PC-9 (cell line): Measurements from ENCODE around the gene ENTHD1.

ENCODE experiments used
- EZH2 ChIP-seq: fragments of 200-600 bp; sonication (generic); IDR thresholded peaks from 2 replicates; pipeline ENCODE4 v1.8.0; 2017; ENCODE audit warnings: antibody characterized with exemption, low read depth
- TF ChIP-seq, protein P1 (sequence below): fragments of 200-600 bp; sonication (generic); conservative IDR thresholded peaks from 2 replicates; pipeline ENCODE4 v1.6.1; 2017; ENCODE audit warnings: mixed run types, antibody characterized with exemption, mild to moderate bottlenecking, moderate library complexity

DNA sequence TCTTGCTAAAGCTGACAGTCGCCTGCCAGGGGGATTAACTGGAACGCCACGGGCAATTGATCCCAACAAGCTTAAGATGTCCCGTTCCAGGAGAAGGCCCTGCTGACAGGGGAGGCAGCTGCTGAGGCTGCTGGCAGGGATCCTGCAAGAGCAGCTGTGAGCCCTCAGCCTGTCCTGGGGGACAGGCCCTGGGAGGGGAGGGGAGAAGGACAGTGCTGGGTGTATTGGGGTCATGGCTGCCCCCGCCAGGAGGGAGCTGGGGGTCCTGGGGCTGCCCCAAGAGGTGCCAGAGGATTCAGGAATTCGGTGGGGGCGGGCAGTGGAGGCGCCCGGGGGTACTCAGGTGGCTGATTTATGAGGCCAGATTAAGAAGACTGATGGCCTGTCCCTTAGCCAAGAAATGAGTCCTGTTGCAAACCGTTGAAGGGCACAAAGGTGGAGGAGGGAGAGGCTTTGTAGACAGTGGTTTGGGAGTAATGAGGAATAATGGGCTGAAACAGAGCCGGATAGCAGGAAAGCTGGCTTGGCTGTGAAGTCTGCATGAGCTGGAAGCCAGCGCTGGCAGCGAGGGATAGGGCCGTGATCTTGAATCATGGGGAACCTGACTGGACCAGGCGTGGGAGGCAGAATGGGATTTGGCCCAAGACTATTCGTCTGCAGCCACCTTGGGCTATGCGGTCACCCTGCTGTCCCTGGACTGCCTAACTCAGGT lies 189.5 kb downstream of the ENTHD1 start:
- no peak for TF ChIP-seq EZH2
- TF ChIP-seq, protein P1, sequence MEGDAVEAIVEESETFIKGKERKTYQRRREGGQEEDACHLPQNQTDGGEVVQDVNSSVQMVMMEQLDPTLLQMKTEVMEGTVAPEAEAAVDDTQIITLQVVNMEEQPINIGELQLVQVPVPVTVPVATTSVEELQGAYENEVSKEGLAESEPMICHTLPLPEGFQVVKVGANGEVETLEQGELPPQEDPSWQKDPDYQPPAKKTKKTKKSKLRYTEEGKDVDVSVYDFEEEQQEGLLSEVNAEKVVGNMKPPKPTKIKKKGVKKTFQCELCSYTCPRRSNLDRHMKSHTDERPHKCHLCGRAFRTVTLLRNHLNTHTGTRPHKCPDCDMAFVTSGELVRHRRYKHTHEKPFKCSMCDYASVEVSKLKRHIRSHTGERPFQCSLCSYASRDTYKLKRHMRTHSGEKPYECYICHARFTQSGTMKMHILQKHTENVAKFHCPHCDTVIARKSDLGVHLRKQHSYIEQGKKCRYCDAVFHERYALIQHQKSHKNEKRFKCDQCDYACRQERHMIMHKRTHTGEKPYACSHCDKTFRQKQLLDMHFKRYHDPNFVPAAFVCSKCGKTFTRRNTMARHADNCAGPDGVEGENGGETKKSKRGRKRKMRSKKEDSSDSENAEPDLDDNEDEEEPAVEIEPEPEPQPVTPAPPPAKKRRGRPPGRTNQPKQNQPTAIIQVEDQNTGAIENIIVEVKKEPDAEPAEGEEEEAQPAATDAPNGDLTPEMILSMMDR, result no peak
